ENCODE measurements around the gene PHACTR1.

DNA sequence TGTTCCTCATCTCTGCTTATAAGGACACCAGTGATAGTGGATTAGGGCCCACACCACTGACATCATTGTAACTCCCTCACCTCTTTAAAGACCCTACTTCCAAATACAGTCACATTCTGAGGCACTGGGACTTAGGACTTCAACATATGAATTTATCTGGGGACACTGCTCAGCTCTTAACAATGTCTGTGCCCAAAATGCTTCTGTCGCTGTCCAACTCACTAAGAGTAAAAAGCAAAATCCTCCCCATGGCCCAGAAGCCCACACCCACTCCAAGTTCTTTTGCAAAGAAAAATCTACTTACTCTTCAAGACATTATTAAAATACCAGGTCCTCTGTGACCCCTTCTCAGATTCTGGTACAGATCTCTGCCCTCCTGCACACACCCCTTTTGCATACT lies 495.5 kb downstream of the PHACTR1 start:
- TF ChIP-seq, protein P1, sequence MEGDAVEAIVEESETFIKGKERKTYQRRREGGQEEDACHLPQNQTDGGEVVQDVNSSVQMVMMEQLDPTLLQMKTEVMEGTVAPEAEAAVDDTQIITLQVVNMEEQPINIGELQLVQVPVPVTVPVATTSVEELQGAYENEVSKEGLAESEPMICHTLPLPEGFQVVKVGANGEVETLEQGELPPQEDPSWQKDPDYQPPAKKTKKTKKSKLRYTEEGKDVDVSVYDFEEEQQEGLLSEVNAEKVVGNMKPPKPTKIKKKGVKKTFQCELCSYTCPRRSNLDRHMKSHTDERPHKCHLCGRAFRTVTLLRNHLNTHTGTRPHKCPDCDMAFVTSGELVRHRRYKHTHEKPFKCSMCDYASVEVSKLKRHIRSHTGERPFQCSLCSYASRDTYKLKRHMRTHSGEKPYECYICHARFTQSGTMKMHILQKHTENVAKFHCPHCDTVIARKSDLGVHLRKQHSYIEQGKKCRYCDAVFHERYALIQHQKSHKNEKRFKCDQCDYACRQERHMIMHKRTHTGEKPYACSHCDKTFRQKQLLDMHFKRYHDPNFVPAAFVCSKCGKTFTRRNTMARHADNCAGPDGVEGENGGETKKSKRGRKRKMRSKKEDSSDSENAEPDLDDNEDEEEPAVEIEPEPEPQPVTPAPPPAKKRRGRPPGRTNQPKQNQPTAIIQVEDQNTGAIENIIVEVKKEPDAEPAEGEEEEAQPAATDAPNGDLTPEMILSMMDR (conservative IDR thresholded peaks at IDR 0.05; ENCODE audit: low read depth, low read length), result no peak
- no peak for TF ChIP-seq EZH2 (IDR thresholded peaks at IDR 0.05; ENCODE audit: low read length, unreplicated experiment)

All from PC-3 (cell line).